Upper lobe of right lung (tissue), 1 donor: ENCODE results near the gene EBF4. TPM values are rescaled to one million over a fixed set of nuclear protein-coding genes. Genes with fewer than 3 reads are reported as not detected.

Experiments used
- ATAC-seq: fragments of 200-7000 bp; cut with Tn5 transposase; one replicate; pipeline ENCODE4 v1.9.1; 2020; ENCODE audit warnings: mild to moderate bottlenecking, moderate library complexity
- DNase-seq: peaks from one replicate; pipeline ENCODE4 v3.0.0-alpha.2; 2020
- H3K27ac ChIP-seq: fragments of 200-600 bp; one replicate; pipeline ENCODE4 v1.8.0; 2022
- H3K27me3 ChIP-seq: fragments of 200-600 bp; one replicate; pipeline ENCODE4 v1.8.0; 2022; ENCODE audit warnings: mild to moderate bottlenecking
- H3K36me3 ChIP-seq: fragments of 200-600 bp; one replicate; pipeline ENCODE4 v1.8.0; 2022
- H3K4me1 ChIP-seq: fragments of 200-600 bp; one replicate; pipeline ENCODE4 v1.8.0; 2022
- H3K4me3 ChIP-seq: fragments of 200-600 bp; one replicate; pipeline ENCODE4 v1.8.0; 2022; ENCODE audit warnings: mild to moderate bottlenecking
- H3K9me3 ChIP-seq: fragments of 200-600 bp; one replicate; pipeline ENCODE4 v1.8.0; 2022
- intact Hi-C: fragments of 100-400 bp; cut with DNase I; formaldehyde crosslinking; loops from one replicate; pipeline ENCODE4 v1.11.0; 2022
- total RNA-seq: library from RNA; stranded (reverse); fragmentation: NEBNext Ultra II Directional; extraction: Animal tissue kit (Norgen Biotek cat#: 25700); gene quantifications from one replicate; pipeline ENCODE4 v1.2.1, GENCODE V29; 2021
- TF ChIP-seq, protein P1 (sequence below): fragments of 200-600 bp; IDR thresholded peaks from one replicate; pipeline ENCODE4 v1.8.0; 2022; ENCODE audit warnings: antibody characterized with exemption
- donor health status: DM: no; HTN: yes; CAD: no; lungs with severe emphysema.

Gene EBF4
- total RNA-seq, 1 donor from 2014 or later, result 19.5 TPM

DNA sequence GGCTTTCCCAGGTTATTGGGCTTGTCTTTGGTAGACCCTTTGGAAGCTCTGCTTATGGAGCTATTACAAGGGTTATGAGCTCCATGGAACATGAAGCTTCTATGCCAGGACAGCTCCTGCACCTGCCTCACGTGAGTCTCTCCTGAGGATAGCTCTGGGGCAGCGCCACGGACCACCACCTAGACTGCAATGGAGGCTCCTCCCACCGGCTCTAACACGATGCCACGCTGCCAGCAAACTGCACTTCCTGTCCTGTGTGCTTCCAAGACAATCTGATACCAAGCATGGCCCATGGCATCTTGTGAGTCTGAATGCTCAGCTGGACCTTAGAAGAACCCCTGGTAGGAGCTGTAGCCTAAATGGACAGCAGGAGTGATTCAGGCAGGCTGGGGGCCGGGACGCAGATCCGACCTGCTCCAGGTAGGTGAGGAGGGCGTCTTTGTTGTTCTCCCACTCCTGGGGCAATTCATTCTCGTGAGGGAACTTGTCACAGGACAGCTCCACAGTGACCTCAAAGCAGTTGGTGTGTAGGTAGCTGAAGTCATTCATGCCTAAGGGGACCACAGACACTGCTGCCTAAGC lies 102.4 kb downstream of the EBF4 start:
- no peaks in the 10 kb centered on the region for H3K9me3 ChIP-seq
- intact Hi-C loops, result no loop called here
- DNase-seq, result no peak
- H3K4me3 ChIP-seq, result no peak overlapping the region
- H3K27ac ChIP-seq, result no peak overlapping the region
- peaks cover 2% of the 10 kb centered on the region for H3K4me1 ChIP-seq
- TF ChIP-seq, protein P1, sequence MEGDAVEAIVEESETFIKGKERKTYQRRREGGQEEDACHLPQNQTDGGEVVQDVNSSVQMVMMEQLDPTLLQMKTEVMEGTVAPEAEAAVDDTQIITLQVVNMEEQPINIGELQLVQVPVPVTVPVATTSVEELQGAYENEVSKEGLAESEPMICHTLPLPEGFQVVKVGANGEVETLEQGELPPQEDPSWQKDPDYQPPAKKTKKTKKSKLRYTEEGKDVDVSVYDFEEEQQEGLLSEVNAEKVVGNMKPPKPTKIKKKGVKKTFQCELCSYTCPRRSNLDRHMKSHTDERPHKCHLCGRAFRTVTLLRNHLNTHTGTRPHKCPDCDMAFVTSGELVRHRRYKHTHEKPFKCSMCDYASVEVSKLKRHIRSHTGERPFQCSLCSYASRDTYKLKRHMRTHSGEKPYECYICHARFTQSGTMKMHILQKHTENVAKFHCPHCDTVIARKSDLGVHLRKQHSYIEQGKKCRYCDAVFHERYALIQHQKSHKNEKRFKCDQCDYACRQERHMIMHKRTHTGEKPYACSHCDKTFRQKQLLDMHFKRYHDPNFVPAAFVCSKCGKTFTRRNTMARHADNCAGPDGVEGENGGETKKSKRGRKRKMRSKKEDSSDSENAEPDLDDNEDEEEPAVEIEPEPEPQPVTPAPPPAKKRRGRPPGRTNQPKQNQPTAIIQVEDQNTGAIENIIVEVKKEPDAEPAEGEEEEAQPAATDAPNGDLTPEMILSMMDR, result no peak
- H3K36me3 ChIP-seq, result no peaks in the 10 kb centered on the region
- H3K27me3 ChIP-seq, result peaks cover 27% of the 10 kb centered on the region
- ATAC-seq, result no peak

DNA sequence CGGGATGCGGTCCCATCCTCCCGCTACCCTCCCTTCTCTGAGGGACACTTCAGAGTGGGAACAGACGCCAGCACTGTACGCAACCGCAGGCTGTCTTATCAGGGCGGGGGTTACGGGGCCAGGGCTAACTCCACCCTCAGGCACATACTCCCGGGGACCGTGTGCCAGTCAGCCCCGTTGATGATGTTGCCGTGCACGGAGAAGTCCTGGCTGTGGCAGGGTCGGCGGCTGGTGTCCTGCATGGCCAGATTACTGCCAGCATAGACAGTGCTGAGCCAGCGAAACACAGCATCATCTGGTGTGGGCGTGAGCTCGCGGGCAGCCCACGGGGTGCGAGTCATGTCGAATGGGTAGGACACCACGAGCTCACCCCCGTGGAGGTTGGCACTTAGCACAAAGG lies 102.9 kb downstream of the EBF4 start:
- ATAC-seq (no peak), DNase-seq (no peak)
- intact Hi-C loops, result no loop called here
- TF ChIP-seq, protein P1, result no peak
- Histone ChIP-seq H3K9me3 (no peaks in the 10 kb centered on the region), H3K4me3 (no peak overlapping the region), H3K27me3 (peaks cover 32% of the 10 kb centered on the region), H3K27ac (no peak overlapping the region), H3K4me1 (peaks cover 6% of the 10 kb centered on the region), H3K36me3 (no peaks in the 10 kb centered on the region)

DNA sequence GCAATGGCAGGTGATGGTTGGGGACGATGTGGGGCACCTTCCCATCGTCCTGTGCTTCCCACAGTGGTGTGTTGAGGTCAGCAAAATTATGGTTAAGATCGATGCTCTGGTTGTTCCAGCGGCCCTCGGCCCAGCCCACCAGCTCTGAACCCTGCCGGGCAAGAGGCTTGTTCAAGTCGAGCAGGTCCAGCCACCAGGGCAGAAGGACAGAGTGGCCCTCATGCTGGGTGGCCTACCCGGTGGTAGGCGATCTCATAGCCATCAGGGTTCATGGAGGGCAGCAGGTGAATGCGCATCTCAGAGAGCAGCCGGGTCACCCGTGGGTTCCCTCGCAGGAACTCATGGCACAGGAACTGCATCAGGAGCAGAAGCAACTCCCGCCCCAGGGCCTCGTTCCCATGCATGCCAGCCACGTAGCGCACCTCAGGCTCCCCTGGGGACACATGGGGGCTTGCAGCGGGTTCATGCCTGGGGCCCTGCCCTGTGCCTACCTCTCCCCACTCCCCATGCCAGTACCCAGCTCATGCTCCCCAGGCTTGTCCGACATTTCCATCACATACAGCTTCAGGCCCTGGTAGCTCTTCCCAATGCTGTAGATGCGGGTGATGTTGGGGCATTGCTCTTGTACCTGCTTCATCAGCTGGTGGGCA lies 103.6 kb downstream of the EBF4 start:
- TF ChIP-seq, protein P1, result no peak
- intact Hi-C loops, result no loop called here
- no peak overlapping the region for H3K4me3 ChIP-seq
- H3K4me1 ChIP-seq, result peaks cover 12% of the 10 kb centered on the region
- ATAC-seq (no peak), DNase-seq (no peak)
- H3K27me3 ChIP-seq, result peaks cover 38% of the 10 kb centered on the region
- no peaks in the 10 kb centered on the region for H3K36me3 ChIP-seq
- H3K27ac ChIP-seq, result no peak overlapping the region
- no peaks in the 10 kb centered on the region for H3K9me3 ChIP-seq

DNA sequence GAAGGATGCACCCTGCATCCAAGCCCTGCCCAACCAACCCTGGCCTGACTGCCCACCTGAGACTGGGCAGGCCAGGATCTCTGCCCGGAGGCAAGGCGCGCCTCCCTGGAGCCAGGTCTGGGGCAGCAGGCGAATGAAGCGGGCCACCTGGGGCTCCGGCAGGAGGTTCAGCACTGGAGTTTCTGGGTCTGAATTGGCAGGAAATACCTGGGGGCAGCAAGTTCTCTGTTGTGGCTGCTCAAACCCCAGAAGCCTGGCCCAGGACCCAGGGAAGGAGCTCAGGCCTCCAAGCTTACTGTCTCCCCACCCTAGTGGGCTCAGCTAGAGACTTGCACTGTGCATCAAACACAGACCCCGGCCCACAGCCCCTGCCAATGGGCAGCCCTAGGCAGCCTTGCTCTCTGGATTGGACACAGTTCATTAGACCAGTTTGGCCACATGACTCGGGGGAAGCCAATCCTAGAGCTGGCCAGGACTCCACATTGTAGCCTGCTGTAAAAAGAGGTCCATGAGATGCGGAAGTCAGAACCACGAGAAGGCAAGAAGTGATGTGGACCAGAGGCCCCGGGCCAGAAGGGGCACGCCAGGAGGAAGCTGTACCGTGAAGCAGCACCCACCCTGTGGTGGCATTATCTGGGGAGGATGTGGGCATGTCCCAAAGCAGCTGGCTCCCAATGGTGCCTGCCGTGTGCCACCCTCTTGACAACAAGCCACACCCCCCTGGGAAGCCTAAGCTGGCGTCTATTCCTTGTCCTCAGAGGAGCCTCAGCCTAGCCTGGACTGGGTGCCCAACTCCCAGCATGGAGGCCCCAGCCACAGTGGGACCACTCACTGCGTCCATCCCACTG lies 104.8 kb downstream of the EBF4 start:
- Histone ChIP-seq H3K9me3 (no peaks in the 10 kb centered on the region), H3K4me1 (peaks cover 12% of the 10 kb centered on the region), H3K27ac (no peak overlapping the region), H3K4me3 (no peak overlapping the region), H3K27me3 (peaks cover 44% of the 10 kb centered on the region), H3K36me3 (no peaks in the 10 kb centered on the region)
- TF ChIP-seq, protein P1, result no peak
- ATAC-seq (no peak), DNase-seq (no peak)
- intact Hi-C loops, result no loop called here

DNA sequence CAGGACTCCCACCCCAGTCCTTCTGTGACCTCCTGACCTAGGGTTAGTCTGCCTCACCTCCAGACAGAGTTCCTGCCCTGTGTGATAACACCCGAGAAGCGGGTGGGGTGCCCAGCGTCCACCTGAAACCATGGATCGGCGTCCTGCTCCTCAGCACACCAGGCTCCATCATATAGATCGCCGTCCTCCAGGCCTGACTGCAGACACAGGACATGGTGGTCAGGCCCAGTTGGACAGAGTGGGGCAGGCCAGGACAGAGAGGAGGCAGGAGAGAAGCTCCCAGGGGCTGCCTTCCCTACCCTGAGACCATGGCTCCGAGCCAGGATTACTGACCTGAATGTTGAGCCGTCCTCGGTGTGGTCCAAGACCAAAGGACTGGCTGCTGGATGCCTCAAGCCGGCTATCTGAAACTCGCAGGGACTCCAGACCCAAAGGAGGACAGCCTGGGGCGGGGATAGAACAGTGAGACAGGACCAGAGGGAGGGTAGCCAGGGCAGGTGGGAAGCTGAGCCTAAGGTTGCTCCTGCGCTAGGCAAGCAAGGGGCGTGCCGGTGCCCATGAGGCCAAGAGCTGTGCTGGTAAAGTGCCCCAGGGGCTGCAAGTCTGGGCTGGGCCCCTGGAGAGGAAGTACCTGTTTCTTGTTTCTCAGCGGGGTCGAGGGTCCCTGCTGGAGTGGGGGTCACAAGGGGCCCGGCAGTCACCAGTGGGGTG lies 105.7 kb downstream of the EBF4 start:
- no peak for ATAC-seq

More for the DNA sequence above, 105.7 kb downstream of the EBF4 start:
- Histone ChIP-seq H3K9me3 (no peaks in the 10 kb centered on the region), H3K27ac (no peak overlapping the region), H3K36me3 (no peaks in the 10 kb centered on the region), H3K27me3 (peaks cover 51% of the 10 kb centered on the region), H3K4me1 (peaks cover 12% of the 10 kb centered on the region), H3K4me3 (no peak overlapping the region)
- DNase-seq, result no peak
- intact Hi-C loops, result no loop called here
- TF ChIP-seq, protein P1, result no peak
